SU-DHL-6 (cell line): ENCODE measurements around the gene VSTM2B.

Source experiments
- H2AFZ ChIP-seq: fragments of 200-600 bp; sonication (generic); 2 replicates; pipeline ENCODE4 v1.6.1; 2014; ENCODE audit warnings: low read depth, mild to moderate bottlenecking, moderate library complexity, mixed read lengths, antibody characterized with exemption, low read length; ENCODE audit not compliant: severe bottlenecking
- H3F3A ChIP-seq: fragments of 200-600 bp; shearing (Covaris generic); 2 replicates; pipeline ENCODE4 v1.6.0; 2016; ENCODE audit warnings: antibody characterized with exemption, mild to moderate bottlenecking; ENCODE audit not compliant: insufficient read depth
- H3K27ac ChIP-seq: fragments of 200-600 bp; sonication (generic); 2 replicates; pipeline ENCODE4 v1.5.1; 2016; ENCODE audit warnings: low read depth, mild to moderate bottlenecking, low read length, moderate library complexity, mixed read lengths
- H3K27me3 ChIP-seq: fragments of 200-600 bp; sonication (generic), shearing (Covaris generic); 2 replicates; pipeline ENCODE4 v1.6.0; 2014; ENCODE audit warnings: mild to moderate bottlenecking, low read length
- H3K36me3 ChIP-seq: fragments of 200-600 bp; sonication (generic); 2 replicates; pipeline ENCODE4 v1.6.1; 2014; ENCODE audit warnings: mild to moderate bottlenecking, low read length, mixed read lengths
- H3K4me2 ChIP-seq: fragments of 300-600, 200-600 bp; shearing (Covaris generic), sonication (generic); 2 replicates; pipeline ENCODE4 v1.6.0; 2014; ENCODE audit warnings: low read length, low read depth, mild to moderate bottlenecking; ENCODE audit not compliant: poor library complexity, severe bottlenecking
- H3K4me3 ChIP-seq: fragments of 200-600 bp; sonication (generic); 2 replicates; pipeline ENCODE4 v1.5.1; 2014; ENCODE audit warnings: antibody characterized with exemption, low read length, mild to moderate bottlenecking, mixed read lengths; ENCODE audit not compliant: insufficient read depth, poor library complexity, severe bottlenecking
- H3K79me2 ChIP-seq: fragments of 200-600 bp; sonication (generic); 2 replicates; pipeline ENCODE4 v1.6.1; 2014; ENCODE audit warnings: mild to moderate bottlenecking, low read length, moderate library complexity; ENCODE audit not compliant: insufficient read depth
- H3K9ac ChIP-seq: fragments of 200-600 bp; sonication (generic); 2 replicates; pipeline ENCODE4 v1.7.0; 2014; ENCODE audit warnings: mild to moderate bottlenecking, low read length
- H3K9me2 ChIP-seq: fragments of 200-600 bp; sonication (generic); replicated peaks from 2 replicates; pipeline ENCODE4 v1.6.1; 2014; ENCODE audit warnings: low read length; ENCODE audit not compliant: insufficient read depth
- H3K9me3 ChIP-seq: fragments of 200-600 bp; sonication (generic); 2 replicates; pipeline ENCODE4 v1.6.1; 2014; ENCODE audit warnings: low read length, mixed read lengths; ENCODE audit not compliant: insufficient read depth
- H4K20me1 ChIP-seq: fragments of 200-600 bp; sonication (generic); 2 replicates; pipeline ENCODE4 v1.6.1; 2014; ENCODE audit warnings: low read depth, mild to moderate bottlenecking, antibody characterized with exemption, low read length, moderate library complexity, mixed read lengths
- EZH2phosphoT487 ChIP-seq: fragments of 200-600 bp; sonication (generic), shearing (Covaris generic); conservative IDR thresholded peaks from 2 replicates; pipeline ENCODE4 v1.6.1; 2018; ENCODE audit warnings: mild to moderate bottlenecking, antibody characterized with exemption, low read length, moderate library complexity, mixed read lengths
- TF ChIP-seq, protein P1 (sequence below): fragments of 200-600 bp; sonication (generic); IDR thresholded peaks from one replicate; pipeline ENCODE4 v1.5.1; 2017; ENCODE audit warnings: antibody characterized with exemption, mild to moderate bottlenecking, low read length, moderate library complexity; ENCODE audit not compliant: insufficient read depth, poor library complexity, severe bottlenecking

The VSTM2B gene

DNA sequence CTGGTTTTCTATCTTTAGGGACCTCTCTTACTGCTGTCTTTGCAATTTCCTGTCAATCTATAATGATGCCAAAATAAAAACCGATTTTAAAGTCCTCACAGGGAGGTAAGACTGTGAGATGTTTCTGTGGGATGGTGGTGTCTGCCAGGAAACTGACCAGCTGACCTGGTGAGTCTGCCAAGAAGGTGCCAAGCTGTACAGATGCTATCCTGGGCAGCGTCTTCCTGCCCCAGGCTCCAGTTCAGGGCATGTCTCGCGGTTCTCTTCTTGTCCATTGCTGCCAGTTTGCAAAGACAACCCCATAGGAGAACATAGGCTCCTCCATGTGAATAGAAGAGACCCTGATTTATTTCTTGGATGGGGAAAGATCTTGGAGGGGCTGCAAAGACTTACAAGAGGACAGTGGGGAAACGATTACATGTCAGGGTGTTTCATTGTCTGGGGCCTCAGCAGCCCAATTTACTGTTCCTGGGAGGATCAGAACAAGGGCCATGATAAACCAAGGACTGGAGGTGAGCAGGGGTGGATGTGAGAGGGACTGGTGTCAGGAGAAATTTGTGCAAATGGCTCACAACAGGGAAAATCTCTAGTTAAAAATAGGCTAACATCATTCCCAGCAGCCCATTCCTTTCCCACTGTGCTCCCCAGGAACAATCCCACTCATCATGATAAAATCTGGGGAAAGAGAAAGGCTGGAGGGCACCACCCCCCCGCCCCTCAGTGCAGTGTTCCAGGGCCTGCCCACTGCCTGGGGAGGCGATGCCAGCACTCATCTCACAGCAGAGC lies 42.7 kb upstream of the VSTM2B start:
- H2AFZ ChIP-seq, result no peak overlapping the region
- no peaks in the 10 kb centered on the region for H3K27me3 ChIP-seq
- no peak overlapping the region for H3K4me3 ChIP-seq
- no peaks in the 10 kb centered on the region for H4K20me1 ChIP-seq
- H3K9ac ChIP-seq, result no peak overlapping the region
- H3K4me2 ChIP-seq, result no peak overlapping the region
- no peaks in the 10 kb centered on the region for H3F3A ChIP-seq
- TF ChIP-seq, protein P1, sequence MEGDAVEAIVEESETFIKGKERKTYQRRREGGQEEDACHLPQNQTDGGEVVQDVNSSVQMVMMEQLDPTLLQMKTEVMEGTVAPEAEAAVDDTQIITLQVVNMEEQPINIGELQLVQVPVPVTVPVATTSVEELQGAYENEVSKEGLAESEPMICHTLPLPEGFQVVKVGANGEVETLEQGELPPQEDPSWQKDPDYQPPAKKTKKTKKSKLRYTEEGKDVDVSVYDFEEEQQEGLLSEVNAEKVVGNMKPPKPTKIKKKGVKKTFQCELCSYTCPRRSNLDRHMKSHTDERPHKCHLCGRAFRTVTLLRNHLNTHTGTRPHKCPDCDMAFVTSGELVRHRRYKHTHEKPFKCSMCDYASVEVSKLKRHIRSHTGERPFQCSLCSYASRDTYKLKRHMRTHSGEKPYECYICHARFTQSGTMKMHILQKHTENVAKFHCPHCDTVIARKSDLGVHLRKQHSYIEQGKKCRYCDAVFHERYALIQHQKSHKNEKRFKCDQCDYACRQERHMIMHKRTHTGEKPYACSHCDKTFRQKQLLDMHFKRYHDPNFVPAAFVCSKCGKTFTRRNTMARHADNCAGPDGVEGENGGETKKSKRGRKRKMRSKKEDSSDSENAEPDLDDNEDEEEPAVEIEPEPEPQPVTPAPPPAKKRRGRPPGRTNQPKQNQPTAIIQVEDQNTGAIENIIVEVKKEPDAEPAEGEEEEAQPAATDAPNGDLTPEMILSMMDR, result no peak
- TF ChIP-seq EZH2phosphoT487, result no peak
- H3K9me2 ChIP-seq, result no peaks in the 10 kb centered on the region
- no peak overlapping the region for H3K27ac ChIP-seq
- H3K9me3 ChIP-seq, result peaks cover 8% of the 10 kb centered on the region; the same call in 1 of the 2 replicates
- H3K36me3 ChIP-seq, result no peaks in the 10 kb centered on the region
- H3K79me2 ChIP-seq, result no peaks in the 10 kb centered on the region

- H3K27ac ChIP-seq, result no peak overlapping the region
- no peak overlapping the region for H3K4me2 ChIP-seq
- peaks cover 8% of the 10 kb centered on the region; the same call in 1 of the 2 replicates for H3K9me3 ChIP-seq
- no peak overlapping the region for H3K9ac ChIP-seq
- H3K4me3 ChIP-seq, result no peak overlapping the region
- no peaks in the 10 kb centered on the region for H4K20me1 ChIP-seq
- H3F3A ChIP-seq, result no peaks in the 10 kb centered on the region
- H3K36me3 ChIP-seq, result no peaks in the 10 kb centered on the region
- no peaks in the 10 kb centered on the region for H3K27me3 ChIP-seq
- TF ChIP-seq, protein P1, result no peak
- no peak for TF ChIP-seq EZH2phosphoT487
- H3K9me2 ChIP-seq, result no peaks in the 10 kb centered on the region
- H3K79me2 ChIP-seq, result no peaks in the 10 kb centered on the region
- no peak overlapping the region for H2AFZ ChIP-seq
These were observed 42.2 kb upstream of the VSTM2B start for GRCh38 chr19:29483641-29483920.

DNA sequence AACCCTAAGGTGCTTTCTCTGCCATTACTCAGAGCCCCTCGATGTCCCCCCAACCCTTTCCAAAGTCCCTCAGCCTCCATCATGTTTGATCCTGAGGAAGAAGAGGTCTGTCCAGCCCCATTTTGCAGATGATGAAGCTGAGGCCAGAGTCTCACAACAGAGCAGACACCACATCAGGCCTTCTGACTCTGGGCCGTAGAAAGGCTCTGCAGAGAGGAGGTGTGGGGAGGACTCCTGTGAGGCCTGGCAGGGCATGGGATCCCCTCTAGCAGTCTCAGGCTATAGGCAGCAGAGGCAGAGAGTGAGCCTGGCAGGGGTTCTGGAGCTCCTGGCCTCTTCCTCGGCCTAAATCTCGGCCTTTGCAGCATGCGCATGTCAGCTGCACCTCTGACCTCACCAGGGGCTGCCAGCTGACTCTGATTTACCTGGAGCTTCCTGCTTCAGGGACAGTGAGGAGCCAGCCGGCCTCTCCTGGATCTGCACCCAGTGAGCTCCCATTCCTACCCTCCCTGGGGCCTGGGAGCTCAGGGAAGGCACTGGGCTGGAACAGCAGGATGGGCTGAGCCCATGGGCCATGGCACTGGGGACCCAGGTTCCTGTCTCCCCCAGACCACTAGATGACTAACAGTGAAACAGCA lies 41.7 kb upstream of the VSTM2B start:
- no peaks in the 10 kb centered on the region for H3K36me3 ChIP-seq
- H3K4me3 ChIP-seq, result no peak overlapping the region
- no peak overlapping the region for H2AFZ ChIP-seq
- no peaks in the 10 kb centered on the region for H3F3A ChIP-seq
- H3K9me2 ChIP-seq, result no peaks in the 10 kb centered on the region
- no peaks in the 10 kb centered on the region for H4K20me1 ChIP-seq
- no peaks in the 10 kb centered on the region for H3K27me3 ChIP-seq
- H3K9me3 ChIP-seq, result peaks cover 8% of the 10 kb centered on the region; the same call in 1 of the 2 replicates
- H3K79me2 ChIP-seq, result no peaks in the 10 kb centered on the region
- H3K27ac ChIP-seq, result no peak overlapping the region
- TF ChIP-seq EZH2phosphoT487, result no peak
- TF ChIP-seq, protein P1, result no peak
- H3K4me2 ChIP-seq, result no peak overlapping the region
- no peak overlapping the region for H3K9ac ChIP-seq
